ENCODE results near the gene STH. TPM values are rescaled to one million over a fixed set of nuclear protein-coding genes. Genes with fewer than 3 reads are reported as not detected.

STH gene
- total RNA-seq, 1 experiment from 2014 or later: not detected

DNA sequence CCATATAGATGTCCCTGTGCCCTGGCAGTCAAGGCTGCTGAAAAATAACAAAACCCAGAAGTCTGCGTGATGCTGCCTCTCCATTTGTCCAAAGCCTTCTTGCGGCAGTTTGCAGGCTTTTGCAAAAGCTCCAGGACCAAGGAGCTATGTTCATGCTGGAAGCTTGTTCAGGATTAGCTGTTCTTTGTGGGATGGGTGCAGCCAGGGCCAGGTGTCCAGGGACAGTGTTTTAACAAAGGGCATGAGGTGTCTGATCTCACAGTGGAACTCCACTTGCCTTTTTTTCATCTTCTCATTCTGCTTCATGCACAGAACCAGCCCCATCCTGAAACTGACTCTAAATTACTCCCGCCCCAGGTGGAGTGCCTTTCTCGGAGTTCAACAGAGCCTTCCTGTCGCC lies 31.7 kb upstream of the STH start:
- no TSS peak for BruUV-seq (replicated peaks)
- H3K36me3 ChIP-seq (ENCODE audit: control insufficient read depth, insufficient read depth, low read length): no peaks in the 10 kb centered on the region; the same call in 1 of the 2 replicates
- H3K9me3 ChIP-seq (ENCODE audit: control insufficient read depth, insufficient read depth, low read depth, low read length): no peaks in the 10 kb centered on the region
- CTCF ChIA-PET: no interaction called here
- no peaks in the 10 kb centered on the region; the same call in 1 of the 2 replicates for H3K27me3 ChIP-seq (ENCODE audit: control insufficient read depth, insufficient read depth, low read length)
- H3K27ac ChIP-seq (ENCODE audit: low read length): no peak overlapping the region
- ATAC-seq (no peak), DNase-seq (ENCODE audit: low read depth, low spot score) (no peak)
- POLR2A ChIA-PET: no interaction called here
- in situ Hi-C loops (cut with HindIII; ENCODE audit: low pct_unique_long_range_greater_than_20kb, low sequenced_read_pairs): no loop called here
- TF ChIP-seq POLR2AphosphoS5 (IDR thresholded peaks at IDR 0.05; ENCODE audit: low read depth, low read length) (no peak), TCF7L2 (IDR thresholded peaks at IDR 0.05; ENCODE audit: low read depth, low read length) (no peak), SIN3A (IDR thresholded peaks at IDR 0.05; ENCODE audit: borderline replicate concordance, insufficient read depth, low read depth, low read length) (no peak)
- TF ChIP-seq, protein P1, sequence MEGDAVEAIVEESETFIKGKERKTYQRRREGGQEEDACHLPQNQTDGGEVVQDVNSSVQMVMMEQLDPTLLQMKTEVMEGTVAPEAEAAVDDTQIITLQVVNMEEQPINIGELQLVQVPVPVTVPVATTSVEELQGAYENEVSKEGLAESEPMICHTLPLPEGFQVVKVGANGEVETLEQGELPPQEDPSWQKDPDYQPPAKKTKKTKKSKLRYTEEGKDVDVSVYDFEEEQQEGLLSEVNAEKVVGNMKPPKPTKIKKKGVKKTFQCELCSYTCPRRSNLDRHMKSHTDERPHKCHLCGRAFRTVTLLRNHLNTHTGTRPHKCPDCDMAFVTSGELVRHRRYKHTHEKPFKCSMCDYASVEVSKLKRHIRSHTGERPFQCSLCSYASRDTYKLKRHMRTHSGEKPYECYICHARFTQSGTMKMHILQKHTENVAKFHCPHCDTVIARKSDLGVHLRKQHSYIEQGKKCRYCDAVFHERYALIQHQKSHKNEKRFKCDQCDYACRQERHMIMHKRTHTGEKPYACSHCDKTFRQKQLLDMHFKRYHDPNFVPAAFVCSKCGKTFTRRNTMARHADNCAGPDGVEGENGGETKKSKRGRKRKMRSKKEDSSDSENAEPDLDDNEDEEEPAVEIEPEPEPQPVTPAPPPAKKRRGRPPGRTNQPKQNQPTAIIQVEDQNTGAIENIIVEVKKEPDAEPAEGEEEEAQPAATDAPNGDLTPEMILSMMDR (IDR thresholded peaks at IDR 0.05): no peak
- TF ChIP-seq, protein P2, sequence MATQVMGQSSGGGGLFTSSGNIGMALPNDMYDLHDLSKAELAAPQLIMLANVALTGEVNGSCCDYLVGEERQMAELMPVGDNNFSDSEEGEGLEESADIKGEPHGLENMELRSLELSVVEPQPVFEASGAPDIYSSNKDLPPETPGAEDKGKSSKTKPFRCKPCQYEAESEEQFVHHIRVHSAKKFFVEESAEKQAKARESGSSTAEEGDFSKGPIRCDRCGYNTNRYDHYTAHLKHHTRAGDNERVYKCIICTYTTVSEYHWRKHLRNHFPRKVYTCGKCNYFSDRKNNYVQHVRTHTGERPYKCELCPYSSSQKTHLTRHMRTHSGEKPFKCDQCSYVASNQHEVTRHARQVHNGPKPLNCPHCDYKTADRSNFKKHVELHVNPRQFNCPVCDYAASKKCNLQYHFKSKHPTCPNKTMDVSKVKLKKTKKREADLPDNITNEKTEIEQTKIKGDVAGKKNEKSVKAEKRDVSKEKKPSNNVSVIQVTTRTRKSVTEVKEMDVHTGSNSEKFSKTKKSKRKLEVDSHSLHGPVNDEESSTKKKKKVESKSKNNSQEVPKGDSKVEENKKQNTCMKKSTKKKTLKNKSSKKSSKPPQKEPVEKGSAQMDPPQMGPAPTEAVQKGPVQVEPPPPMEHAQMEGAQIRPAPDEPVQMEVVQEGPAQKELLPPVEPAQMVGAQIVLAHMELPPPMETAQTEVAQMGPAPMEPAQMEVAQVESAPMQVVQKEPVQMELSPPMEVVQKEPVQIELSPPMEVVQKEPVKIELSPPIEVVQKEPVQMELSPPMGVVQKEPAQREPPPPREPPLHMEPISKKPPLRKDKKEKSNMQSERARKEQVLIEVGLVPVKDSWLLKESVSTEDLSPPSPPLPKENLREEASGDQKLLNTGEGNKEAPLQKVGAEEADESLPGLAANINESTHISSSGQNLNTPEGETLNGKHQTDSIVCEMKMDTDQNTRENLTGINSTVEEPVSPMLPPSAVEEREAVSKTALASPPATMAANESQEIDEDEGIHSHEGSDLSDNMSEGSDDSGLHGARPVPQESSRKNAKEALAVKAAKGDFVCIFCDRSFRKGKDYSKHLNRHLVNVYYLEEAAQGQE (IDR thresholded peaks at IDR 0.05; ENCODE audit: insufficient read depth in 1 of 2, low read depth in 2 of 2, low read length in 1 of 2): no peak
- H3K4me1 ChIP-seq (ENCODE audit: control insufficient read depth, insufficient read depth, low read length): no peaks in the 10 kb centered on the region
- intact Hi-C loops (cut with micrococcal nuclease; ENCODE audit: unreplicated experiment): no loop called here
- H3K4me3 ChIP-seq (ENCODE audit: low read depth in 2 of 2, low read length in 2 of 2): no peak overlapping the region

DNA sequence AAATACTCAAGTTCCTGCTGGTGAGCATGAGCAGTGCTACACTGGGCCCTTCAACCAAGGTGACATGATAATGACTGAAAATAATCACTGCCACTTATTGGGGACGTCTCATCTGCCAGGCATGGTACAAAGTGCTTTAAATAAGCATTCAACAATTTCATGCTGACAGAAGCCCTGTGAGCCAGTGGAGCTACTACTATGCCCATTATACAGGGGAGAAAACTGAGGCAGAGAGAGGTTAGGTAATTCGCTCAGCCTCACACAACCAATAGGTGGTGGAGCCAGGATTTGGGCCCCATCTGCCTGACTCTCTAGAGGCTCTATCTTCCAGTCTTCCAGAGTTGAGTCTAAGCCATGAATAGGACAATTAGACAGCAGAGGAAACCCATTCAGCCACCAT lies 30.3 kb upstream of the STH start:
- H3K4me3 ChIP-seq (ENCODE audit: low read depth in 2 of 2, low read length in 2 of 2): no peak overlapping the region
- H3K4me1 ChIP-seq (ENCODE audit: control insufficient read depth, insufficient read depth, low read length): no peaks in the 10 kb centered on the region
- DNase-seq (ENCODE audit: low read depth, low spot score) (no peak), ATAC-seq (no peak)
- no TSS peak for BruUV-seq (replicated peaks)
- in situ Hi-C loops (cut with HindIII; ENCODE audit: low pct_unique_long_range_greater_than_20kb, low sequenced_read_pairs): no loop called here
- no peaks in the 10 kb centered on the region; the same call in 1 of the 2 replicates for H3K27me3 ChIP-seq (ENCODE audit: control insufficient read depth, insufficient read depth, low read length)
- H3K36me3 ChIP-seq (ENCODE audit: control insufficient read depth, insufficient read depth, low read length): no peaks in the 10 kb centered on the region; the same call in 1 of the 2 replicates
- intact Hi-C loops (cut with micrococcal nuclease; ENCODE audit: unreplicated experiment): no loop called here
- no peaks in the 10 kb centered on the region for H3K9me3 ChIP-seq (ENCODE audit: control insufficient read depth, insufficient read depth, low read depth, low read length)
- POLR2A ChIA-PET: no interaction called here
- TF ChIP-seq, protein P1 (IDR thresholded peaks at IDR 0.05): no peak
- TF ChIP-seq POLR2AphosphoS5 (IDR thresholded peaks at IDR 0.05; ENCODE audit: low read depth, low read length) (no peak), SIN3A (IDR thresholded peaks at IDR 0.05; ENCODE audit: borderline replicate concordance, insufficient read depth, low read depth, low read length) (no peak), TCF7L2 (IDR thresholded peaks at IDR 0.05; ENCODE audit: low read depth, low read length) (no peak)
- TF ChIP-seq, protein P2 (IDR thresholded peaks at IDR 0.05; ENCODE audit: insufficient read depth in 1 of 2, low read depth in 2 of 2, low read length in 1 of 2): no peak
- H3K27ac ChIP-seq (ENCODE audit: low read length): no peak overlapping the region
- CTCF ChIA-PET: no interaction called here
